IPS DF 6.9 (cell line): Measurements from ENCODE around the gene CAMKK2.
"Not testable (repeated sequence)": the region's sequence is repeated elsewhere in the genome, so short reads cannot be mapped to it uniquely, and the experiment has no call there.

ENCODE experiments used
- DNase-seq: peaks from one replicate; pipeline ENCODE4 v3.0.0-alpha.2; 2013; ENCODE audit warnings: low read depth, low spot score
- H3K27ac ChIP-seq: one replicate; pipeline ENCODE4 v1.5.1; 2013; ENCODE audit warnings: low read length, control low read depth
- H3K27me3 ChIP-seq: 2 replicates; pipeline ENCODE4 v1.6.1; 2013; ENCODE audit warnings: mild to moderate bottlenecking, low read length; ENCODE audit not compliant: control insufficient read depth, insufficient read depth
- H3K36me3 ChIP-seq: 2 replicates; pipeline ENCODE4 v1.6.1; 2013; ENCODE audit warnings: low read length; ENCODE audit not compliant: control insufficient read depth, insufficient read depth
- H3K4me1 ChIP-seq: 2 replicates; pipeline ENCODE4 v1.6.1; 2013; ENCODE audit warnings: low read length; ENCODE audit not compliant: control insufficient read depth, insufficient read depth
- H3K4me3 ChIP-seq: 2 replicates; pipeline ENCODE4 v1.5.1; 2013; ENCODE audit warnings: mild to moderate bottlenecking, low read length
- H3K9me3 ChIP-seq: 2 replicates; pipeline ENCODE4 v1.6.1; 2013; ENCODE audit warnings: low read length, inconsistent platforms; ENCODE audit not compliant: control insufficient read depth, insufficient read depth
- WGBS: extraction: QIAGEN DNeasy Blood & Tissue Kit; methylation state at CpG from one replicate; pipeline ENCODE4 v1.1.7; 2013; ENCODE audit warnings: mixed read lengths, missing lambda C conversion rate; ENCODE audit not compliant: insufficient read length, insufficient coverage; 5-methylcytosine and 5-hydroxymethylcytosine counted together

Gene CAMKK2

GRCh38 chr12:121261398-121261797, 35.1 kb downstream of the CAMKK2 start:
- Histone ChIP-seq H3K9me3 (no peaks in the 10 kb centered on the region), H3K27me3 (no peaks in the 10 kb centered on the region), H3K4me1 (no peaks in the 10 kb centered on the region), H3K4me3 (no peak overlapping the region), H3K36me3 (peaks cover 6% of the 10 kb centered on the region), H3K27ac (no peak overlapping the region)
- no peak for DNase-seq
- WGBS: no CpG with 5 or more reads among the region's 6 CpGs

DNA sequence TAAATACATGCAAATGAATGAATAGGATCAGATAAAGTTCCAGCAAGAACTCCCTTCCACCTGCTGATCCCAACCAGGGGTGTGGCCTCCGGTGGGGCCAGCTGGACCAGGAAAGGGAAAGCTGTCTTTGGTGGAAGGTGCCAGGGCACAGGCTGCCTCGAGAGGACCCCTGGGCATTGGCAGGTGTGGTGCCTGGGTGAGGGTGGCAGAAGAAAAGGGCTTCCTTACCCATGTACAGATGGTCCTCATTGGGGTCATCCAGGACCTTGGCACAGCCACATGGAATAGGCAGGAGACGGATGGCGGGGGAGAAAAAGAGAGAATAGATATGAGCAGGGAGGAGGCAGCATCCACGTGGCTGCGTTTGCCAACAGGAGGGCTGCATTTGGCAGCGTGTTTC, 36.4 kb downstream of the CAMKK2 start:
- no CpG with 5 or more reads among the region's 7 CpGs for WGBS
- Histone ChIP-seq H3K27ac (no peak overlapping the region), H3K27me3 (no peaks in the 10 kb centered on the region), H3K9me3 (no peaks in the 10 kb centered on the region), H3K36me3 (peaks cover 10% of the 10 kb centered on the region), H3K4me3 (no peak overlapping the region), H3K4me1 (no peaks in the 10 kb centered on the region)
- no peak for DNase-seq

GRCh38 chr12:121259074-121259473, 37.4 kb downstream of the CAMKK2 start:
- no peak overlapping the region for H3K4me3 ChIP-seq
- no peaks in the 10 kb centered on the region for H3K9me3 ChIP-seq
- H3K27me3 ChIP-seq: no peaks in the 10 kb centered on the region
- H3K36me3 ChIP-seq: peaks cover 9% of the 10 kb centered on the region
- H3K27ac ChIP-seq: no peak overlapping the region
- no peaks in the 10 kb centered on the region for H3K4me1 ChIP-seq
- no peak for DNase-seq
- no CpG with 5 or more reads among the region's 11 CpGs for WGBS

- not testable (repeated sequence) for H3K27me3 ChIP-seq, DNase-seq, H3K9me3 ChIP-seq, H3K36me3 ChIP-seq, H3K4me1 ChIP-seq, H3K27ac ChIP-seq, H3K4me3 ChIP-seq
- no CpG with 5 or more reads among the region's 8 CpGs for WGBS
Observed at GRCh38 chr12:121257704-121258449, 38.6 kb downstream of the CAMKK2 start.

DNA sequence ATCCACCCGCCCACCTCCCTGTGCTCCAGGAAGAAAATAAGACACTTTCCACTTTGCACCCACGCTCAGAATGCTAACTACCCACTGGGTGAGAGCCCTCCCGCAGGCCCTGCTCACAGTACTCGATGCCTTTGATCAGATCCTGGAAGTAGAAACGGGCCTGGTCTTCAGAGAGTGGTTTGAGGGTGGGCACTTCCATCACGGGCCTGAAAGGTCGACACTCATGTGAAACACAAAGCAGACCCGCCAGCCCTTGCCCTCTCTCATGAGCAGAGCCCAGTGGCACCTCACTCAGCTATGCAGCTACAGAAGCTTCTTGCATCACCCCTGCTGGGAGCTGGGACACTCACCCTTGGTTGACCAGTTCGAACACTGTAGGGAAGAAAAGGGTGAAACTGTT, 41.1 kb downstream of the CAMKK2 start:
- Histone ChIP-seq H3K4me3 (no peak overlapping the region), H3K36me3 (peaks cover 10% of the 10 kb centered on the region), H3K27ac (no peak overlapping the region), H3K27me3 (no peaks in the 10 kb centered on the region), H3K4me1 (no peaks in the 10 kb centered on the region), H3K9me3 (no peaks in the 10 kb centered on the region)
- DNase-seq: no peak
- WGBS: no CpG with 5 or more reads among the region's 9 CpGs

GRCh38 chr12:121253638-121254335, 42.7 kb downstream of the CAMKK2 start:
- Histone ChIP-seq H3K4me3 (no peak overlapping the region), H3K27me3 (no peaks in the 10 kb centered on the region), H3K9me3 (no peaks in the 10 kb centered on the region), H3K27ac (no peak overlapping the region), H3K4me1 (no peaks in the 10 kb centered on the region), H3K36me3 (peaks cover 20% of the 10 kb centered on the region)
- no peak for DNase-seq
- no CpG with 5 or more reads among the region's 15 CpGs for WGBS

- H3K4me3 ChIP-seq: no peak overlapping the region
- DNase-seq: no peak
- no peaks in the 10 kb centered on the region for H3K9me3 ChIP-seq
- peaks cover 25% of the 10 kb centered on the region for H3K36me3 ChIP-seq
- H3K27me3 ChIP-seq: no peaks in the 10 kb centered on the region
- H3K27ac ChIP-seq: no peak overlapping the region
- WGBS: no CpG with 5 or more reads among the region's 9 CpGs
- no peaks in the 10 kb centered on the region; the same call in 1 of the 2 replicates for H3K4me1 ChIP-seq
Observed at GRCh38 chr12:121252712-121253345, 43.7 kb downstream of the CAMKK2 start.

GRCh38 chr12:121251838-121252237, 44.7 kb downstream of the CAMKK2 start:
- DNase-seq: no peak
- Histone ChIP-seq H3K27me3 (no peaks in the 10 kb centered on the region), H3K4me3 (no peak overlapping the region), H3K36me3 (peaks cover 25% of the 10 kb centered on the region), H3K27ac (no peak overlapping the region), H3K9me3 (no peaks in the 10 kb centered on the region), H3K4me1 (no peaks in the 10 kb centered on the region; the same call in 1 of the 2 replicates)
- WGBS: no CpG with 5 or more reads among the region's 2 CpGs

DNA sequence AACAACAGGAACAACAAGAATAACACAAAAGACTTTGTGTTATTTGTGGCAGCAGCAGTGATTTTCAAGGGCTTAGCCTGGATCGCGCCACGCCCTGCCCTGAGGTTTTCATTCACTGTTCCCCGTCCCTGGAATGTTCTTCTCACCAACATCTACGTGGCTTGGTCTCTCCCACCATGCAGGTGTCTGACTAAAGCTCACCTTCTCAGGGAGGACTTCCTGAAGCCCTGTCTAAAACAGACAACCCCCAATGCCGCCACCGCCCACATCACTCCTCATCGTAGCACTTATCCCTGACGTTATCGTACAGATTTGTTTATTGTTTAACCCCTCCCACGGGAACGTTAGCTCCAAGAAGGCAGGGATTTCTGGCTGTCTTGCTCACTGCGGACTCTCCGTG, 46.1 kb downstream of the CAMKK2 start:
- no peak for DNase-seq
- no peaks in the 10 kb centered on the region for H3K27me3 ChIP-seq
- no peak overlapping the region for H3K27ac ChIP-seq
- no peaks in the 10 kb centered on the region; the same call in 1 of the 2 replicates for H3K4me1 ChIP-seq
- no CpG with 5 or more reads among the region's 14 CpGs for WGBS
- H3K36me3 ChIP-seq: peaks cover 22% of the 10 kb centered on the region
- no peaks in the 10 kb centered on the region for H3K9me3 ChIP-seq
- no peak overlapping the region for H3K4me3 ChIP-seq

DNA sequence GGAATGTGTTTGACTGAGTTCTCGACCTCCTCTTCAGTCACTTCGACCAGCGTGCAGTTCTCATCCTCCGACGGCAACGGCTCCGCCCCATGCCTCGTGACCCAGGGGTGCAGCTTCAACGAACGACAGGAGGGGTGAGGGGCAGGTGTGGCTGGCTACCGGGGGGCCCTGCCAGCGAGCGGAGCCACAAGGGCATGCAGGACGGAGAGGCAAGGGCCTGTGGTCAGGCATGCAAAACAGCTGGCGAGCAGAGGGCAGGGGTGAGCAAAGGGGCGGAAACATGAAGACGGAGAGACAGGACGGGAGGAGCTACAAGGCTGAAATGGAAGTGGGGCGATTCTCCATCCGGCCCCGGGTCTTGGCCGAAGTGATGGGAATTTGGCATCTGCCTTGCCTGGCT, 47.9 kb downstream of the CAMKK2 start:
- H3K9me3 ChIP-seq: no peaks in the 10 kb centered on the region
- H3K36me3 ChIP-seq: peaks cover 27% of the 10 kb centered on the region
- no peak for DNase-seq
- H3K27ac ChIP-seq: no peak overlapping the region
- no peaks in the 10 kb centered on the region for H3K27me3 ChIP-seq
- no peaks in the 10 kb centered on the region; the same call in 1 of the 2 replicates for H3K4me1 ChIP-seq
- H3K4me3 ChIP-seq: no peak overlapping the region
- WGBS: no CpG with 5 or more reads among the region's 22 CpGs
